ACC112 (cell line): ENCODE data around the gene ZNF850.
"Not testable (repeated sequence)": the region's sequence is repeated elsewhere in the genome, so short reads cannot be mapped to it uniquely, and the experiment has no call there.

Source experiments
- H2AFZ ChIP-seq: fragments of 200-600 bp; sonication (generic); one replicate; pipeline ENCODE4 v1.6.0; 2017; ENCODE audit warnings: antibody characterized with exemption, low read length; ENCODE audit not compliant: unreplicated experiment
- H3K27ac ChIP-seq: fragments of 200-600 bp; sonication (generic); 2 replicates; pipeline ENCODE4 v1.5.1; 2014; ENCODE audit warnings: low read depth, mild to moderate bottlenecking, antibody characterized with exemption, low read length, moderate library complexity
- H3K27me3 ChIP-seq: fragments of 200-600 bp; sonication (generic); 2 replicates; pipeline ENCODE4 v1.6.1; 2014; ENCODE audit warnings: mild to moderate bottlenecking, antibody characterized with exemption, low read length, moderate library complexity, mixed read lengths; ENCODE audit not compliant: insufficient read depth
- H3K36me3 ChIP-seq: fragments of 200-600 bp; sonication (generic); 2 replicates; pipeline ENCODE4 v1.6.1; 2016; ENCODE audit warnings: mild to moderate bottlenecking, antibody characterized with exemption, low read length, moderate library complexity, mixed read lengths; ENCODE audit not compliant: insufficient read depth
- H3K4me1 ChIP-seq: fragments of 200-600 bp; sonication (generic); one replicate; pipeline ENCODE4 v1.6.1; 2016; ENCODE audit warnings: low read length, mixed read lengths; ENCODE audit not compliant: insufficient read depth, unreplicated experiment, control insufficient read depth
- H3K4me3 ChIP-seq: fragments of 200-600 bp; sonication (generic); 2 replicates; pipeline ENCODE4 v1.5.1; 2014; ENCODE audit warnings: mild to moderate bottlenecking, low read depth, low read length
- H3K79me2 ChIP-seq: fragments of 200-600 bp; sonication (generic); one replicate; pipeline ENCODE4 v1.6.0; 2016; ENCODE audit warnings: low read length; ENCODE audit not compliant: control insufficient read depth, unreplicated experiment, insufficient read depth

The ZNF850 gene

DNA sequence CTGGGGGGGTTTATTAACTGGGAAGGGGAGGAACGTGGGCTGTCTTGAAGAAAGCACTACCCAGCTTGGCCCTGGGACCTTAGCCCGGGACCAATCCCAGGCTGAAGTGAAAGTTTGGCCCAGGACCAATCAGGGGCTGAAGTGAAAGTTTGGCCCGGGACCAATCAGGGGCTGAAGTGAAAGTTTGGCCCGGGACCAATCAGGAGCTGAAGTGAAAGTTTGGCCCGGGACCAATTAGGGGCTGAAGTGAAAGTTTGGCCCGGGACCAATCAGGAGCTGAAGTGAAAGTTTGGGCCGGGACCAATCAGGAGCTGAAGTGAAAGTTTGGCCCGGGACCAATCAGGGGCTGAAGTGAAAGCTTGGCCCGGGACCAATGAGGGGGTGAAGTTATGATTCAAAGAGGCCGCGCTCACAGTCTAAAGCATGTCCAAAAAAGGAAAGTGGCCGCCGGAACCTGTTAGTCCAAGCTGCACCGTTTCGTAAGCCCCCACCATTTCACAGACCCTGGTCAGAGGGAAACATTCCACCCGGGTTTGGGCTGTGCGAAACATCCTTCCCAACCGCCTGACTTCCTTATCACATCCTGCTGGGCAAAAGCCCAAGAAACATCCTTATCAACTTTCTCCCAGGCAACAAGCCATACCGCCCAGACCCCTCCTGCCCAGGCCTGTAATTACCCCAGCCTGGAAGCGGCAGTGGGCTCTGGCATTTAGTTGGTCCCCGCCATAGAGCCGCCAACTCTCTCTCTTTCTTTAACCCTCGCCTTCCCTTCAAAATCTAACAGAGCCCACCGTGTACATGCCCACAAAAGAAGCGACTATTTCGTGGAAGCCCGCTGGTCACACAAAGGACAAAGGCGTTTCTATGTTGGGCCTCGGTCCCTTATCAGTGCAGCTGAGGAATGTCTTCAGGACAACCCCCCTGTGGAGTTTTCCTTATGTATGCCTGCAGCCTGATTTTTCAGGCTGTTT lies 1.1 kb downstream of the ZNF850 start:
- peaks cover 11% of the 10 kb centered on the region for H3K79me2 ChIP-seq
- peak overlapping the region; percentile 72 for H2AFZ ChIP-seq
- H3K27me3 ChIP-seq, result no peaks in the 10 kb centered on the region
- no peaks in the 10 kb centered on the region for H3K4me1 ChIP-seq
- H3K4me3 ChIP-seq, result peak overlapping the region; percentile 94
- peak overlapping the region; percentile 69 for H3K27ac ChIP-seq
- H3K36me3 ChIP-seq, result peaks cover under 1% of the 10 kb centered on the region; the same call in 1 of the 2 replicates

DNA sequence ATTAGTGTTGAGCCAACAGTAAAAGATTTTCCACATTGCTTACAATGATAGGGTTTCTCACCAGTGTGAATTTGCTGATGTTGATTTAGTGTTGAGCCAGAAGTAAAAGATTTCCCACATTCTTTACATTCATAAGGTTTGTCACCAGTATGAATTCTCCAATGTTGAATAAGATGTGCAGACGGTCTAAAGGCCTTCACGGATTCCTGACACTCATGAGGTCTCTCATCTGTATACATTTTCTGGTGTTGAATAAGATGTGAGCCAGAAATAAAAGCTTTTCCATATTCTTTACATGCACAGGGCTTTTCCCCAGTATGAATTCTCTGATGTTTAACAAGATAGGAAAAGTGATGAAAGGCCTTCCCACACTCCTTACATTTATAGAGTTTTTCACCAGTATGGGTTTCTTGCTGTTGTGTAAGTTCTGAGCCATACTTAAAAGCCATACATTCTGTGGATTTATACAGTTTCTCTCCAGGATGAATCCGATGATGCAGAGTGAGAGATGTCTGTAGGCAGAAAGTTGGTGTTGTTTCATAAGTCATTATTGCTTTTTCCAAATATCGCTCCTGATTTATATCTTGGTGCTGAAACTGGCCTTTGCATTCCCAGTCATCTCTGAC lies 22.4 kb downstream of the ZNF850 start:
- Histone ChIP-seq H2AFZ (no peak overlapping the region), H3K36me3 (peaks cover 73% of the 10 kb centered on the region), H3K4me1 (no peaks in the 10 kb centered on the region), H3K27me3 (no peaks in the 10 kb centered on the region), H3K27ac (no peak overlapping the region), H3K4me3 (no peak overlapping the region), H3K79me2 (no peaks in the 10 kb centered on the region)

DNA sequence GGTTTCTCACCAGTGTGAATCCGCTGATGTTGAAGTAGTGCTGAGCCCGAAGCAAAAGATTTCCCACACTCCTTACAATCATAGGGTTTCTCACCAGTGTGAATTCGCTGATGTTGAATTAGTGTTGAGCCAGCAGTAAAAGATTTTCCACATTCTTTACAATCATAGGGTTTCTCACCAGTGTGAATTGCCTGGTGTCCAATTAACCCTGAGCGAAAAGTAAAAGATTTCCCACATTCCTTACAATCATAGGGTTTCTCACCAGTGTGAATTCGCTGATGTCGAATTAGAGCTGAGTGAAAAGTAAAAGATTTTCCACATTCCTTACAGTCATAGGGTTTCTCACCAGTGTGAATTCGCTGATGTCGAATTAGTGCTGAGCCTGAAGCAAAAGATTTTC lies 23.0 kb downstream of the ZNF850 start:
- not testable (repeated sequence) for H3K4me3 ChIP-seq, H3K79me2 ChIP-seq
- peaks cover 70% of the 10 kb centered on the region for H3K36me3 ChIP-seq

DNA sequence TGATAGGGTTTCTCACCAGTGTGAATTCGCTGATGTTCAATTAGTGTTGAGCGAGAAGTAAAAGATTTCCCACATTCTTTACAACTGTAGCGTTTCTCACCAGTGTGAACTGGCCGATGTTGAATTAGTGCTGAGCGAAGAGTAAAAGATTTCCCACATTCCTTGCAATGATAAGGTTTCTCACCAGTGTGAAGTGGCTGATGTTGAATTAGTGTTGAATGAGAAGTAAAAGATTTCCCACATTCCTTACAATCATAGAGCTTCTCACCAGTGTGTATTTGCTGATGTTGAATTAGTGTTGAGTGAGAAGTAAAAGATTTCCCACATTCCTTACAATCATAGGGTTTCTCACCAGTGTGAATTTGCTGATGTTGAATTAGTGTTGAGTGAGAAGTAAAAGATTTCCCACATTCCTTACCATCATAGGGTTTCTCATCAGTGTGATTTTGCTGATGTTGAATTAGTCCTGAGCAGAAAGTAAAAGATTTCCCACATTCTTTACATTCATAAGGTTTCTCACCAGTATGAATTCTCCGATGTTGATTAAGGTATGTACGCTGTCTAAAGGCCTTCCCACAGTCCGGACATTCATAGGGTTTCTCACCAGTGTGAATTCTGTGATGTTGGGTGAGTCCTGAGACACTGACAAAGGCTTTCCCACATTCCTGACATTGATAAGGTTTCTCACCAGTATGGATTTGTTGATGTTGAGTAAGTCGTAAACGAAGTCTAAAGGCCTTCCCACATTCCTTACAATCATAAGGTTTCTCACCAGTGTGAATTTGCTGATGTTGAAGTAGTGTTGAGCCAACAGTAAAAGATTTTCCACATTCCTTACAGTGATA lies 24.0 kb downstream of the ZNF850 start:
- H3K4me1 ChIP-seq, result no peaks in the 10 kb centered on the region
- H3K27me3 ChIP-seq, result no peaks in the 10 kb centered on the region
- peaks cover 65% of the 10 kb centered on the region for H3K36me3 ChIP-seq
- H3K27ac ChIP-seq, result no peak overlapping the region
- no peak overlapping the region for H2AFZ ChIP-seq
- H3K79me2 ChIP-seq, result no peaks in the 10 kb centered on the region
- no peak overlapping the region for H3K4me3 ChIP-seq

More for the DNA sequence above, 23.0 kb downstream of the ZNF850 start:
- not testable (repeated sequence) for H3K4me1 ChIP-seq, H3K27ac ChIP-seq, H2AFZ ChIP-seq, H3K27me3 ChIP-seq

DNA sequence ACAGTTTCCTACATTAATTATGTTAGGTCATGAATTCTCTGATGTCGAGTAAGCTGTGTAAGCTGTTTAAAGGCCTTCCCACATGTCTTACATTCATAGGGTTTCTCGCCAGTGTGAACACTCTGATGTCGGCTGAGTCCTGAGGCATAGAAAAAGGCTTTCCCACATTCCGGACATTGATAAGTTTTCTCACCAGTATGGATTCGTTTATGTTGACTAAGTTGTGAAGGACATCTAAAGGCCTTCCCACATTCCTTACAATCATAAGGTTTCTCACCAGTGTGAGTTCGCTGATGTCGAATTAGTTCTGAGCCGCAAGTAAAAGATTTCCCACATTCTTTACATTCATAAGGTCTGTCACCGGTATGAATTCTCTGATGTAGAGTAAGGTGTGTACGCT lies 24.9 kb downstream of the ZNF850 start:
- H3K4me1 ChIP-seq, result no peaks in the 10 kb centered on the region
- H3K36me3 ChIP-seq, result peaks cover 60% of the 10 kb centered on the region
- H3K4me3 ChIP-seq, result no peak overlapping the region
- no peaks in the 10 kb centered on the region for H3K79me2 ChIP-seq
- no peak overlapping the region for H2AFZ ChIP-seq
- H3K27me3 ChIP-seq, result no peaks in the 10 kb centered on the region
- no peak overlapping the region for H3K27ac ChIP-seq

DNA sequence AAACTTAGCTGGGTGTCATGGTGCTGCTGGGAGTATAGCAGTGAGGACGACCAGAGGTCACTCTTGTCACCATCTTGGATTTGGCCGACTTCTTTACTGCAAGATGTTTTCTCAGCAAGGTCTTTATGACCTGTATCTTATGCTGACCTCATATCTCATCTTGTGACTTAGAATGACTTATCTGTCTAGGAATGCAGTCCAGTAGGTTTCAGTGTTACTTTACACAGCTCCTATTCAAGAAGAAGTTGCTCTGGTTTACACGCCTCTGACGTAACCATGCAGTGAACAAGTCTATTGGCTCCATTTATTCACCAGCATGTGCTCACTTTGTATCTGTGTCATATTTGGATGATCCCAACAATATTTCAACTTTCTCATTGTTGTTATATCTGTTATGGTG lies 26.7 kb downstream of the ZNF850 start:
- Histone ChIP-seq H3K4me1 (no peaks in the 10 kb centered on the region), H3K36me3 (peaks cover 44% of the 10 kb centered on the region), H3K27ac (no peak overlapping the region), H2AFZ (no peak overlapping the region), H3K4me3 (no peak overlapping the region), H3K27me3 (no peaks in the 10 kb centered on the region), H3K79me2 (no peaks in the 10 kb centered on the region)

DNA sequence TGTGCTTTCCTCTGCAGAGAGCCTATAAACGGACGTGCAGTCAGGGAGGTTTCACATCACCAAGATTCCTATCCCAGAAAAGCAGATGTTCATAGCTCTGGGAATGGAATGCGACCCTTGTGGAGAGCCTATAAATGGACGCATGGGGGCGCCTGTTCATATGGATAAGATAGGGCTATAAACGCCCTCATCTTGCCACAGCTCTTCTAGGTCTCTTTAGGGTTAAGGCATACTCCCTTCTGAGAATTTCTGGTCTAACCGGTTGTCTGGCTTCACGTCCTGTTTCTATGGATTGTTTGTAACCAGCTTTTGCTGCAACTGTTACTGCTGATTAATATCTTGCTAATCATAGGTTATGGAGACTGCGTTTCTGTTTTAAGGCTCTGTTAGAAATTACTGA lies 36.4 kb downstream of the ZNF850 start:
- H3K4me1 ChIP-seq, H3K79me2 ChIP-seq, H3K27ac ChIP-seq, H2AFZ ChIP-seq, H3K36me3 ChIP-seq, H3K4me3 ChIP-seq, H3K27me3 ChIP-seq: not testable (repeated sequence)

DNA sequence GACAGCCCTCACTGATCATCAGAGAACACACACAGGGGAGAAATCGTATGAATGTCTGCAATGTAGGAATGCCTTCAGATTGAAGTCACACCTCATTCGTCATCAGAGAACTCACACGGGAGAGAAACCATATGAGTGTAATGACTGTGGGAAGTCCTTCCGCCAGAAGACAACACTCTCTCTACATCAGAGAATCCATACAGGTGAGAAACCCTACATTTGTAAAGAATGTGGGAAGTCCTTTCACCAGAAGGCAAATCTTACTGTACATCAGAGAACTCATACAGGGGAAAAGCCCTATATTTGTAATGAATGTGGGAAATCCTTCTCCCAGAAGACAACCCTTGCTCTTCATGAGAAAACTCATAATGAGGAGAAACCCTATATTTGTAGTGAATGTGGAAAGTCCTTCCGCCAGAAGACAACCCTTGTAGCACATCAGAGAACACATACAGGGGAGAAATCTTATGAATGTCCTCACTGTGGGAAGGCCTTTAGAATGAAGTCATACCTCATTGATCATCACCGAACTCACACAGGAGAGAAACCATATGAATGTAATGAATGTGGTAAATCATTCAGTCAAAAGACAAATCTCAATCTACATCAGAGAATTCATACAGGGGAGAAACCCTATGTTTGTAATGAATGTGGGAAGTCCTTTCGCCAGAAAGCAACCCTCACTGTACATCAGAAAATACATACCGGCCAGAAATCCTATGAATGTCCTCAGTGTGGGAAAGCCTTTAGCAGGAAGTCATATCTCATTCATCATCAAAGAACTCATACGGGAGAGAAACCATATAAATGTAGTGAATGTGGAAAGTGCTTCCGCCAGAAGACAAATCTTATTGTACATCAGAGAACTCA lies 52.7 kb downstream of the ZNF850 start:
- Histone ChIP-seq H3K79me2 (no peaks in the 10 kb centered on the region), H3K4me3 (no peak overlapping the region), H3K36me3 (peaks cover 61% of the 10 kb centered on the region), H3K27ac (no peak overlapping the region), H3K4me1 (no peaks in the 10 kb centered on the region), H2AFZ (no peak overlapping the region), H3K27me3 (no peaks in the 10 kb centered on the region)

DNA sequence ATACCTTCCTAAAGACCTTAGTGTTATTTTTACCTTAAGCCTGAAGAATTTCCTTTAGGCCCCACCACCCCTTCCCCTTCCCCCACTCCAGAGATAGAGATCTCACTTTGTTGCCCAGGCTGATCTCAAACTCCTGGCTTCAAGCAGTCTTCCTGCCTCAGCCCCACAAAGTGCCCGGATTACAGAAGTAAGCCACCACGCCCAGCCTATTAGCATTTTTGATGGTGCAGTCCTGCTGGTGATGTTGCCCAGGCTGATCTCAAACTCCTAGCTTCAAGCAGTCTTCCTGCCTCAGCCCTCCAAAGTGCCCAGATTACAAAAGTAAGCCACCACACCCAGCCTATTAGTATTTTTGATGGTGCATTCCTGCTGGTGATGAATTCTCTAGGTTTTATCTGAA lies 63.2 kb downstream of the ZNF850 start:
- Histone ChIP-seq H3K79me2 (peaks cover 22% of the 10 kb centered on the region), H3K27ac (no peak overlapping the region), H3K4me3 (no peak overlapping the region), H3K27me3 (no peaks in the 10 kb centered on the region), H3K4me1 (no peaks in the 10 kb centered on the region), H2AFZ (no peak overlapping the region), H3K36me3 (peaks cover 61% of the 10 kb centered on the region)

DNA sequence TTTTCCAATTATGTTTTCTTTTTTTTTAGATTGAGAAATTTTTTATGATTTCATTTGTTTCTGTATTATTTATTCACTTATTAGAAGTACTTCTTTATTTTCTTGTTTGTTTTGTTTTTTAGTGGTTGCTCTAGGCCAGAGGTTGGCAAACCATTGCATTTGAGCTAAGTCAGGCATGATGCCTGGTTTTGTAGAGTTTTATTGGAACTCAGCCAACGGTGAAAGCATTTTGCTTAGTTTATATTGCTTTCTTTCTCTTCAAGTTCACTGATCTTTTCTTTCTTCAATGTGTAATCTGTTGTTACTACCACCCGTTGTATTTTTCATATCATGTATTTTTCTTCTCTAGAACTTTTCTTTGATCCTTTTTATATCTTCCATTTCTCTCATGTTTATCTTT lies 65.5 kb downstream of the ZNF850 start:
- Histone ChIP-seq H3K27ac (no peak overlapping the region), H2AFZ (no peak overlapping the region), H3K79me2 (peaks cover 22% of the 10 kb centered on the region), H3K4me1 (no peaks in the 10 kb centered on the region), H3K36me3 (peaks cover 40% of the 10 kb centered on the region), H3K27me3 (no peaks in the 10 kb centered on the region), H3K4me3 (no peak overlapping the region)
